ENCODE data around the gene FLNB.
A peak's percentile ranks its signal among the peaks of the same experiment; 100 is the strongest.

FLNB gene

GRCh38 chr3:58010562-58010961 is 2.3 kb downstream of the FLNB start:
- DNase-seq = no peak

- no peak for DNase-seq
These were observed 3.4 kb downstream of the FLNB start for GRCh38 chr3:58011580-58011979.

GRCh38 chr3:58012302-58012701 is 4.1 kb downstream of the FLNB start:
- DNase-seq = no peak

DNA sequence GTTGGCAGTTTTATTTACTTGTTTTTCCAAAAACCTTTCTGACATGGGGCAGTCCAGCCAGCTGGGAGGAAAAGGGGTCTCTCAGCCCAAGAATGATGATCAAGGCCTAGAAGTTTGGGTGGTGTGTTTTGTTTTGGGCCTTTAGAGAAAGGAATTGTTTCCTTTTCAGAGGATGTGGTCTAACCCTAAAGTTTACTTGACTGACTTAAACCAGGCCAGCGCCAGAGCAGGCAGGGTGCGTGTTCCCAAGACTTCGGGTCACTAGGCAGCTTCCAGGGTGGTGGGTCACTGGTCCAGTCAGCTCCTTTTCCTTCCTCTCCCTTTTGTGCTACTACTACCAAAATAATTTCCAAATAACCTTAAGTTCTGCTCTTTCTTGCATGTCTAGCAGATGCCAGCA is 4.9 kb downstream of the FLNB start:
- DNase-seq = no peak

DNA sequence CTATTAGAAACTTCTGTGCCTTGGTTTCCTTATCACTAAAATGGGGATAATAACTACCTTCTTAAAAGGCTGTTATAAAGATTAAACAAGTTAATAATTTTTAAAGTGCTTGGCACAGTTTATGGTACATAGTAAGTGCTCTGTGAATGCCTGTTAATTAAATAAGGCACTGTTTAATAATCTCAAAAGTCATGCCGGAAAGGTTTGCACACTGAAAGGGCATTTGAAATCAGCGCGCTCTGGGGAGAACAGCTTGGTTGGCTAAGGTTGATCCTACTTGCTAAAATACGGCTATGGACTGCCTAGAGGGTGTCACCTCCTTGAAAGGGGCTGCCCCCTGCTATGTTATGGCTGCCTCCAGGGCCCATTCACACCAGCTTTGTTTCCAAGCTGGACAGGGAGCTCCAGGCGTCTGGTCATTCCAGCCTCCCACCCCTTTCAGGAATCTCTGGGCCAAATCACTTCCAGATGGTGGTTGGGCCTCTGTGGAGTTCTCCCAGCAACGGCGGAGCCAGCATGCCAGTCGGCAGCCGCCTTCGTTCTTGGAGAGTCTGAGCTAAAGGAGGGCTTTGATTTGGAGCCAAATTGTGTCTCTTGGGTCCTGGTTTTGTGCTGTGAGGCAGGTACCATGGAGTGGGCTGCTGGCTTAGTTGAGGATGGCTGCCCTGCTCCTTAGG is 5.9 kb downstream of the FLNB start:
- no peak for DNase-seq

DNA sequence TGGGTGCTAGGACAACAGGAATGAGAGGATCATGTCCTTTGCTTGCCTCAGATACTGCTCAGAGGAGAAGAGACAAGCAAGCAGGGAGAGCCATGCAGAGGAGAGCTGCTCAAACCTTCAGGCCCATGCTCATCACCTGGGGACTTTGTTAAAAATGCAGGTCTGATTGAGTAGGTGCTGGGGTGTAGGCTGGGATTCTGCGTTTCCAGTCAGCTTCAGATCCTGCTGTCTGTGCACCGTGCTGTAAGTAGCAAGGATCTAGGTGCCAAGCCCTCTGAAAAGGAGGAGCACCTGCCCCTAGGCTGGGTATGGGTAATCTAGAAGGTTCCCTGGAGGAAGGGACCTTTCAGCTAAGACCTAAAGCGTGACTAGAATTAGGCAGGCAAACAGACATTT is 7.3 kb downstream of the FLNB start:
- no peak for DNase-seq

- DNase-seq = no peak
These were observed 8.5 kb downstream of the FLNB start for GRCh38 chr3:58016710-58017109.

GRCh38 chr3:58018892-58019742 is 10.9 kb downstream of the FLNB start:
- no peak for DNase-seq

DNA sequence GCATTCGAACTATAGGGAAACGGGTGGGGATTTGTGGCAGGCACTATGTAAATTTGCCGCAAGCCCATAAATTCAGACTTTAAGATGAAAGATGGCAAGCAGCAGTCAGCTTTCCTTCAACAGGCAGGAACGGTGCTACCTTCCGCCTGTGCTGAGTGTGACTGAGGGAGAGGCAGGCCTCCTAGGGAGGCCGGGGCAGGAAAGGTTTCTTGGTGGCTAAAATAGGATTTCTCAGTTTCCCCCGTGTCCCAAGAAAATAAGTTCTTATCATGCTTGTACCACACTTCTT is 12.5 kb downstream of the FLNB start:
- no peak for DNase-seq

DNA sequence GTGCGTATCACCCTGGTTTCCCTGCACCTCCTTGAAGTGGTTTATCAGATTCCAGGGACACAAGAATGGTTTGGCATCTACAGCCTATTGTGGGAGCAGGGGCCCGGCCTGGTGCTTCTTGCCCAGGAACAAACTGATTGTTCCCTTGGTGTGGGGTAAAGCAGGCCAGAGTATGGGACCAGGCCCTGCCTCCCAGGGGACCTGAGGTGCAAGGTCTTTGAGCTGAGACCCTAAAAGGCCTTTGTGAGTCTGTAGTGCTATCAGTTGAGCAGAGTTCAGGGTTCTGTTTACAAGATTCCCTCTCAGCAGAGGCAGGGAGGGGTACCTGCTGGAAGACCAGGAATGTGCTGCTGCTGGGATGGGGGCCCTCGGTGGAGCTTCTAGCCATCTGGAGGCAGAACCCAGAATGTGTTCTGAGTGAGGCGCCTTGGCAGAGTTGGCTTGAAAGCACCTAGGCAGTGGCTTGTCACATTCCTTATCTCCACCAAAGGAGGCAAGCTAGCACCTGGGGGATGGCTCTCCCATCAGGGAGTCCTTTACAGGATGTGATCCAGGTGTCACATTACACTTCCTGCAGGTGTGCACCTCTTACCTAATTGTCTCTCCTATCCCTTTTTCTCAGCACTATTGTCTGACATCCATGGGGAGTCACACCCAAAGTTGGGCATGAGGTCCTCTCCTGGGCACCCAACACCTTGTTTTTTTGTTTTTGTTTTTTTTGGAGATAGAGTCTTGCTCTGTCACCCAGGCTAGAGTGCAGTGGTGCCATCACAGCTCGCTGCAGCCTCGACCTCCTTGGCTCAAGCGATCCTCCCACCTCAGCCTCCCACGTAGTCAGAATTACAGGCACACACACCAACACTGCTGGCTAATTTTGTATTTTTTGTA is 13.1 kb downstream of the FLNB start:
- no peak for DNase-seq

GRCh38 chr3:58021962-58022361 is 13.7 kb downstream of the FLNB start:
- DNase-seq = no peak

- no peak for DNase-seq
These were observed 14.3 kb downstream of the FLNB start for GRCh38 chr3:58022490-58022889.

- no peak for DNase-seq
These were observed 15.3 kb downstream of the FLNB start for GRCh38 chr3:58023531-58023930.

- DNase-seq = no peak
These were observed 17.2 kb downstream of the FLNB start for GRCh38 chr3:58025406-58025805.

DNA sequence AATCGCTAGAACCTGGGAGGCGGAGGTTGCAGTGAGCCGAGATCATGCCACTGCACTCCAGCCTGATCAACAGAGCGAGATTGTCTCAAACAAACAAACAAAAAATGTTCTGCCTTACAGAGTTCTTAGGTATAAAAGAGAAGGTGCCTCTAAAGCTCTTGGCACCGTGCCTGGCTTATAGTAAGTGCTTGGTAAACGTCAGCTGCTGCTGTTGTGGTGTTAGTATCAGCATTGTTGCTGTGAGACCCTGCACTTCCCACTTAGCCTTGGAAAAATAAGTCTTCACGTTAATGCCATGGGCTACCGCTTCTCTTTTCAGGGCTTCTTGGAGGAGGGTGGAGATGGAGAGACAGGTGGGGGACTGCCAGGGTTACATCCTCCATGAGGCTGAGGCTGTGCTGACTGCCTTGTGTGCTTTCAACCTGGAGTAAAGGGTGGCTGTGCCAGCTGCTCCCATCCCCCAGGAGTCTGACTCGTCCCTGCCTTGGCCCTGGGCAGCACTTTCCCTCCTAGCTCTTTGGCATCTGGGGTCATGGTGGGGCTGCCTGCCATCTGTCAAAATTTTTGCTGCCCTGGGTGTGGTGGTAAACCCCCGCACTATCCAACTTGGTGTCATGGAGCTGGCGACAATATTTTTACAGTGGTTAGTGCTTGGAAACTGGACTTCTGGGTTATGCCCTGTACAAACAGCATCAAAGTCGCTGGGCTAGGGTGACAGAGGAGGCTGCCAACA is 17.8 kb downstream of the FLNB start:
- DNase-seq = no peak

DNA sequence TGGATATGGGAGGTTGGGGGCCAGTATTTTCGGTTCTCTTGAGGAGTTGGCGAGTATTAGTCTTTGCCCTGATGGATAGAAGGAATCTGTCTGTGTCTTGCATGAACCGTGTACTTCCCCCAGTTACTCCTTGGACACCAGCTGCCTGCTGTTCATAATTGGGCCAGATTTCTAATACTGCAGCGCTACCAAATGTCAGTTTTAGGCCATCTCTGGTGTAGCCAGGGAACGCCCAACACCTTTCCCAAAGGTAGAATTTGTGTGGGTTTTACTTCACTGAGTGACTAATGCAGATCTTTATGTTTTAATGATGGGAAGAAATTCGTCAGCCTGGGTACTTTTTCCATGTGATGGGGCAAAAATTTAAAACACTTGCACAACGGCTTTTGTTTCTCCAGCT is 18.4 kb downstream of the FLNB start:
- no peak for DNase-seq

- DNase-seq = no peak
These were observed 19.6 kb downstream of the FLNB start for GRCh38 chr3:58027704-58028317.

DNA sequence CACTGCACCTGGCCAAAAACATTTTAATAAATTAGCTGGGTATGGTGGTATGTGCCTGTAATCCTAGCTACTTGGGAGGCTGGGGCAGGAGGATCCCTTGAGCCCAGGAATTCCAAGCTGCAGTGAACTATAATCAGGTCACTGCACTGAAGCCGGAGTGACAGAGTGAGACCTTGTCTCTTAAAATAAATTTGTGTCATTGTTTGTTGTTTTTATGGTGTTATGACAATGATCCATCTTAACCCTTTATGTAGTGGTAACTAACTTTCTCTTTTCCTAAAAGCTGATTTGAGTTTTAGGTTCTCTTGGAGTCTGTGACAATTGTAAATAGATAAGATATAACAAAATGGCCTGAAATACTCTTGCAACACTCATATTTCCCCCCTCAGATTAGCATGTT is 20.7 kb downstream of the FLNB start:
- DNase-seq = no peak

- no peak for DNase-seq
These were observed 21.8 kb downstream of the FLNB start for GRCh38 chr3:58029842-58030584.

DNA sequence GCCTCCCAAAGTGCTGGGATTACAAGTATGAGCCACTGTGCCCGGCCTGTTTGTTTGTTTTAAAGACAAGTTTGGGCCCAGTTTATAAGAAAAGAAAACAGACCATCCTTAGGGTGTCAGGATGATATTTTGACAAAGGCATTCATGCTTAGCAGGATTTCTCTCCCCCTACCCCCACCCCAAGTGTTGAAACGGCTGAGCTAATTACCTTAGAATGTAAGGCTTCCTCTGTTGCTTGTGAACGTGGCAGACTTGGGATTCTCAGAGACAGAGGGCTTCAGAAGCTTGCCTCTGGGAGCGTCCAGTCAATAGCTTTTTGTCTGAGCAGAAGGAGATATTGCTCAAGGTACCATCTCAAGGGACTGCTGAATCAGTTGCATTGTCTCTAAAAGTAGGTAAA is 24.0 kb downstream of the FLNB start:
- no peak for DNase-seq

DNA sequence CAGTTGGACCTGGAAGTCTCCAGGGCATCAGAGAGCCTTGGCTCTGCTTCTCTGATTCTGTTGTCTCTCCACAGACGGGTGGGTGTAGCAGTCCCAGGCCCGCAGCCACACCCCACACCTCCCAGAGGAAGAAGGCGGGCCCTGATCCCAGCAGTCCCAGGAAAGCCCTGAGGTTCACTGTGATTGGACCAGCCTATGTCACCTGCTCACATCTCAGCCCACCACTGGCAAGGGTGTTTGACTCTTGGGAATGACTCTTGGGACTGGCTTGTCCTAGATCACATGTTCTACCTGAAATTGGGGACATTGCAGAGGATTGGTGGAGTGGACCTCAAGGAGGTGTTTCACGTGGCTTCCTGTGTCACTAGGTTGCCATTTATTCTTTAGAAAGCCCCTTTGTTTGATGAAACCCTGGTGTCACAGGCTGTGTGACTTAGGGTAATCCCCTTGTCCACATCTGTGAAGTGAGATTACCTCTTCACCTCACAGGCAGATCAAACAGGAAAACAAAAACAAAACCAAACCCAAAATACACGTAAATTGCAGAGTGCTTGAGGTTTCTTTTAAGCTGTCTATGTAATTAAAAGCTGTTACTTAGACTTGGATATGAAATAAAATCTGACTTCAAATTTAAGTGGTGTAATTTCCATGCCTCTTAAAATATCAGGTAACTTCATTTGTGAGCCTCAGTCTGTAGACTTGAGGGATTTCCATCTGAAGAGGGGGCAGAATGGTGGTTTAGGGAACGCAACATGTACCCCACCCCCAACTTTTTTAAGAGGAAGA is 26.7 kb downstream of the FLNB start:
- DNase-seq = peak; percentile 55

Data from CD4-positive, alpha-beta T cell treated with Interleukin-4 for 4 hours (primary cell).